ENCODE results near the gene ZSWIM7. TPM values are rescaled to one million over a fixed set of nuclear protein-coding genes. Genes with fewer than 3 reads are reported as not detected.

The ZSWIM7 gene
- total RNA-seq (2022; extraction: Qiagen RNA extraction; ENCODE audit: low read depth), result 41.1 to 47.6 TPM (median 45.7 TPM) in 5 replicates

GRCh38 chr17:15999141-15999973 lies at the start of gene ZSWIM7, which contains the start of gene TTC19:
Gene ZSWIM7 (minus strand): TSS chr17:15999704. CDS start chr17:15999594, 110 bp downstream.
Gene TTC19 (plus strand): TSS chr17:15999824. CDS start chr17:15999849, 25 bp downstream.

GRCh38 chr17:15944759-15945526 lies 54.6 kb downstream of the ZSWIM7 start, which contains the start of gene ADORA2B:
Gene ADORA2B (plus strand): TSS chr17:15945130. CDS start chr17:15945249, 119 bp downstream.

Other genes with a start within 250 kb of the ZSWIM7 start
- 10.9 to 17.7 TPM (median 15.5 TPM) in 5 replicates for gene ADORA2B, start 54.6 kb downstream of the ZSWIM7 start, total RNA-seq (2022; extraction: Qiagen RNA extraction; ENCODE audit: low read depth)
- 33.7 to 55.0 TPM (median 49.9 TPM) in 5 replicates for gene TTC19, start 120 bp upstream of the ZSWIM7 start, total RNA-seq (2022; extraction: Qiagen RNA extraction; ENCODE audit: low read depth)
- gene NCOR1, start 215.8 kb upstream of the ZSWIM7 start, total RNA-seq (2022; extraction: Qiagen RNA extraction; ENCODE audit: low read depth), result 68.1 to 79.1 TPM (median 71.0 TPM) in 5 replicates
- 11.3 to 19.3 TPM (median 17.6 TPM) in 5 replicates for gene PIGL, start 217.5 kb upstream of the ZSWIM7 start, total RNA-seq (2022; extraction: Qiagen RNA extraction; ENCODE audit: low read depth)

All from A549 treated with RU486 at 1 μM for 4 hours (cell line).